ENCODE results near the gene HMCES. TPM values are rescaled to one million over a fixed set of nuclear protein-coding genes. Genes with fewer than 3 reads are reported as not detected.

The HMCES gene
- total and polyA plus RNA-seq, 4 donors, result 13.7 to 18.2 (median 15.3) TPM

DNA sequence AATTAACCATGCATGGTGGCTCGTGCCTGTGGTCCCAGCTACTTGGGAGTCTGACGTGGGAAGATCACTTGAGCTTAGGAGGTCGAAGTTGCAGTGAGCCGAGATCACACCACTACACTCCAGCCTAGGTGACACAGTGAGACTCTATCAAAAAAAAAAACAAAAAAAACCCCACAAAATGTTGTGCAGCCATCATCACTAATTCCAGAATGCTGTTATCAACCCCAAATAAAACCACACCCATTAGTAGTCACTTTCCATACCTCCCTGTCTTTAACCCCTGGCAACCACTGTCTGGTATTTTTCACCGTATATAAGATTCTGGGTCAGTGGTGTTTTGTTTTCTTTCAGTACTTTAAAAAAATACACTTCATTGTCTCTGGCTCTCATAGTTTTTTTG, 16.6 kb downstream of the HMCES start:
- Histone ChIP-seq H3K27me3 (ENCODE audit: control insufficient read depth in 4 of 4, insufficient read depth in 4 of 4, low read length in 3 of 4) (no peaks in the 10 kb centered on the region), H3K36me3 (ENCODE audit: control insufficient read depth in 4 of 4, insufficient read depth in 3 of 4, low read depth in 1 of 4, low read length in 3 of 4) (peaks cover 12 to 53% (median 32%) of the 10 kb centered on the region in 4 donors), H3K27ac (ENCODE audit: low read depth in 1 of 2, low read length in 2 of 2) (no peak overlapping the region), H3K9me3 (ENCODE audit: control insufficient read depth in 4 of 4, low read length in 3 of 4) (no peaks in the 10 kb centered on the region), H3K4me3 (ENCODE audit: low read depth in 1 of 3, low read length in 3 of 3) (no peak overlapping the region), H3K4me1 (ENCODE audit: control insufficient read depth in 4 of 4, insufficient read depth in 4 of 4, low read length in 3 of 4) (no peaks in the 10 kb centered on the region), H3K9ac (ENCODE audit: low read depth in 1 of 2, low read length in 2 of 2) (no peak overlapping the region)
- no peak for DNase-seq (ENCODE audit: low spot score)
- 98% methylated on average over 5 of the region's 5 CpGs for WGBS
- TF ChIP-seq NR2F2 (IDR thresholded peaks at IDR 0.05) (no peak), HNF4G (IDR thresholded peaks at IDR 0.05) (no peak), RAD21 (IDR thresholded peaks at IDR 0.05) (no peak), HNF4A (conservative IDR thresholded peaks at IDR 0.05) (no peak), YY1 (IDR thresholded peaks at IDR 0.05) (no peak), FOXA1 (IDR thresholded peaks at IDR 0.05) (no peak), JUND (IDR thresholded peaks at IDR 0.05) (no peak), GABPA (IDR thresholded peaks at IDR 0.05 in 1 of 2, conservative IDR thresholded peaks at IDR 0.05 in 1 of 2) (no peak), SP1 (IDR thresholded peaks at IDR 0.05) (no peak), FOXA2 (IDR thresholded peaks at IDR 0.05) (no peak), TAF1 (conservative IDR thresholded peaks at IDR 0.05) (no peak)
- TF ChIP-seq, protein P1, sequence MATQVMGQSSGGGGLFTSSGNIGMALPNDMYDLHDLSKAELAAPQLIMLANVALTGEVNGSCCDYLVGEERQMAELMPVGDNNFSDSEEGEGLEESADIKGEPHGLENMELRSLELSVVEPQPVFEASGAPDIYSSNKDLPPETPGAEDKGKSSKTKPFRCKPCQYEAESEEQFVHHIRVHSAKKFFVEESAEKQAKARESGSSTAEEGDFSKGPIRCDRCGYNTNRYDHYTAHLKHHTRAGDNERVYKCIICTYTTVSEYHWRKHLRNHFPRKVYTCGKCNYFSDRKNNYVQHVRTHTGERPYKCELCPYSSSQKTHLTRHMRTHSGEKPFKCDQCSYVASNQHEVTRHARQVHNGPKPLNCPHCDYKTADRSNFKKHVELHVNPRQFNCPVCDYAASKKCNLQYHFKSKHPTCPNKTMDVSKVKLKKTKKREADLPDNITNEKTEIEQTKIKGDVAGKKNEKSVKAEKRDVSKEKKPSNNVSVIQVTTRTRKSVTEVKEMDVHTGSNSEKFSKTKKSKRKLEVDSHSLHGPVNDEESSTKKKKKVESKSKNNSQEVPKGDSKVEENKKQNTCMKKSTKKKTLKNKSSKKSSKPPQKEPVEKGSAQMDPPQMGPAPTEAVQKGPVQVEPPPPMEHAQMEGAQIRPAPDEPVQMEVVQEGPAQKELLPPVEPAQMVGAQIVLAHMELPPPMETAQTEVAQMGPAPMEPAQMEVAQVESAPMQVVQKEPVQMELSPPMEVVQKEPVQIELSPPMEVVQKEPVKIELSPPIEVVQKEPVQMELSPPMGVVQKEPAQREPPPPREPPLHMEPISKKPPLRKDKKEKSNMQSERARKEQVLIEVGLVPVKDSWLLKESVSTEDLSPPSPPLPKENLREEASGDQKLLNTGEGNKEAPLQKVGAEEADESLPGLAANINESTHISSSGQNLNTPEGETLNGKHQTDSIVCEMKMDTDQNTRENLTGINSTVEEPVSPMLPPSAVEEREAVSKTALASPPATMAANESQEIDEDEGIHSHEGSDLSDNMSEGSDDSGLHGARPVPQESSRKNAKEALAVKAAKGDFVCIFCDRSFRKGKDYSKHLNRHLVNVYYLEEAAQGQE (IDR thresholded peaks at IDR 0.05), result no peak
- TF ChIP-seq, protein P2, sequence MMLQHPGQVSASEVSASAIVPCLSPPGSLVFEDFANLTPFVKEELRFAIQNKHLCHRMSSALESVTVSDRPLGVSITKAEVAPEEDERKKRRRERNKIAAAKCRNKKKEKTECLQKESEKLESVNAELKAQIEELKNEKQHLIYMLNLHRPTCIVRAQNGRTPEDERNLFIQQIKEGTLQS (IDR thresholded peaks at IDR 0.05), result no peak
- TF ChIP-seq, protein P3, sequence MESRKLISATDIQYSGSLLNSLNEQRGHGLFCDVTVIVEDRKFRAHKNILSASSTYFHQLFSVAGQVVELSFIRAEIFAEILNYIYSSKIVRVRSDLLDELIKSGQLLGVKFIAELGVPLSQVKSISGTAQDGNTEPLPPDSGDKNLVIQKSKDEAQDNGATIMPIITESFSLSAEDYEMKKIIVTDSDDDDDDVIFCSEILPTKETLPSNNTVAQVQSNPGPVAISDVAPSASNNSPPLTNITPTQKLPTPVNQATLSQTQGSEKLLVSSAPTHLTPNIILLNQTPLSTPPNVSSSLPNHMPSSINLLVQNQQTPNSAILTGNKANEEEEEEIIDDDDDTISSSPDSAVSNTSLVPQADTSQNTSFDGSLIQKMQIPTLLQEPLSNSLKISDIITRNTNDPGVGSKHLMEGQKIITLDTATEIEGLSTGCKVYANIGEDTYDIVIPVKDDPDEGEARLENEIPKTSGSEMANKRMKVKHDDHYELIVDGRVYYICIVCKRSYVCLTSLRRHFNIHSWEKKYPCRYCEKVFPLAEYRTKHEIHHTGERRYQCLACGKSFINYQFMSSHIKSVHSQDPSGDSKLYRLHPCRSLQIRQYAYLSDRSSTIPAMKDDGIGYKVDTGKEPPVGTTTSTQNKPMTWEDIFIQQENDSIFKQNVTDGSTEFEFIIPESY (IDR thresholded peaks at IDR 0.05), result no peak
- TF ChIP-seq, protein P4, sequence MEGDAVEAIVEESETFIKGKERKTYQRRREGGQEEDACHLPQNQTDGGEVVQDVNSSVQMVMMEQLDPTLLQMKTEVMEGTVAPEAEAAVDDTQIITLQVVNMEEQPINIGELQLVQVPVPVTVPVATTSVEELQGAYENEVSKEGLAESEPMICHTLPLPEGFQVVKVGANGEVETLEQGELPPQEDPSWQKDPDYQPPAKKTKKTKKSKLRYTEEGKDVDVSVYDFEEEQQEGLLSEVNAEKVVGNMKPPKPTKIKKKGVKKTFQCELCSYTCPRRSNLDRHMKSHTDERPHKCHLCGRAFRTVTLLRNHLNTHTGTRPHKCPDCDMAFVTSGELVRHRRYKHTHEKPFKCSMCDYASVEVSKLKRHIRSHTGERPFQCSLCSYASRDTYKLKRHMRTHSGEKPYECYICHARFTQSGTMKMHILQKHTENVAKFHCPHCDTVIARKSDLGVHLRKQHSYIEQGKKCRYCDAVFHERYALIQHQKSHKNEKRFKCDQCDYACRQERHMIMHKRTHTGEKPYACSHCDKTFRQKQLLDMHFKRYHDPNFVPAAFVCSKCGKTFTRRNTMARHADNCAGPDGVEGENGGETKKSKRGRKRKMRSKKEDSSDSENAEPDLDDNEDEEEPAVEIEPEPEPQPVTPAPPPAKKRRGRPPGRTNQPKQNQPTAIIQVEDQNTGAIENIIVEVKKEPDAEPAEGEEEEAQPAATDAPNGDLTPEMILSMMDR (IDR thresholded peaks at IDR 0.05; ENCODE audit: low read depth, low read length, missing input control), result no peak
- TF ChIP-seq, protein P5, sequence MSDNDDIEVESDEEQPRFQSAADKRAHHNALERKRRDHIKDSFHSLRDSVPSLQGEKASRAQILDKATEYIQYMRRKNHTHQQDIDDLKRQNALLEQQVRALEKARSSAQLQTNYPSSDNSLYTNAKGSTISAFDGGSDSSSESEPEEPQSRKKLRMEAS (IDR thresholded peaks at IDR 0.05), result no peak
